Stimulated activated CD4-positive, alpha-beta T cell treated with anti-CD3 and anti-CD28 coated beads, Interleukin-2, amount 100 ng/mL, for 4 hours (primary cell): Measurements from ENCODE around the gene DEFB131B.
A peak's percentile ranks its signal among the peaks of the same experiment; 100 is the strongest.
"Not testable (repeated sequence)": the region's sequence is repeated elsewhere in the genome, so short reads cannot be mapped to it uniquely, and the experiment has no call there.

Experiments
- DNase-seq: peaks from one replicate; pipeline ENCODE4 v3.0.0-alpha.2; 2020; ENCODE audit warnings: low read depth

Gene DEFB131B

GRCh38 chr11:71911321-71911985 is 33.2 kb downstream of the DEFB131B start:
- peak; percentile 56 for DNase-seq

- not testable (repeated sequence) for DNase-seq
Measured at GRCh38 chr11:71911986-71912340, 33.7 kb downstream of the DEFB131B start.

GRCh38 chr11:71913756-71914526 is 35.7 kb downstream of the DEFB131B start:
- no peak for DNase-seq

GRCh38 chr11:71914617-71915189 is 36.5 kb downstream of the DEFB131B start:
- DNase-seq = no peak

GRCh38 chr11:71917646-71918140 is 39.4 kb downstream of the DEFB131B start:
- no peak for DNase-seq

- DNase-seq = peak; percentile 67
Measured at GRCh38 chr11:71927820-71928736, 49.8 kb downstream of the DEFB131B start, which contains the start of gene XNDC1N. Gene XNDC1N, minus strand, starts transcription at chr11:71928594. Its CDS starts 5,241 bp downstream, at chr11:71923353.

- peak; percentile 98 for DNase-seq
Measured at GRCh38 chr11:71928737-71929443, 50.6 kb downstream of the DEFB131B start, which contains the start of gene RNF121. Gene RNF121, plus strand, starts transcription at chr11:71929046. Its CDS starts 16 bp downstream, at chr11:71929062.

GRCh38 chr11:71929491-71929890 is 51.2 kb downstream of the DEFB131B start:
- no peak for DNase-seq

GRCh38 chr11:71930556-71931244 is 52.4 kb downstream of the DEFB131B start:
- DNase-seq = no peak

- no peak for DNase-seq
Measured at GRCh38 chr11:71931245-71931602, 53.0 kb downstream of the DEFB131B start.

- no peak for DNase-seq
Measured at GRCh38 chr11:71933141-71933933, 55.1 kb downstream of the DEFB131B start.
